ENCODE measurements around the gene ADK.

The ADK gene

GRCh38 chr10:74310652-74311257 is 159.7 kb downstream of the ADK start:
- TF ChIP-seq CTCF (IDR thresholded peaks at IDR 0.05): no peak
- no peak overlapping the region for H3K4me3 ChIP-seq
- DNase-seq (ENCODE audit: low spot score): no peak

GRCh38 chr10:74314166-74314565 is 163.1 kb downstream of the ADK start:
- H3K4me3 ChIP-seq: peak overlapping the region; percentile 61
- TF ChIP-seq CTCF (IDR thresholded peaks at IDR 0.05): no peak
- no peak overlapping the region for H3K27ac ChIP-seq
- DNase-seq (ENCODE audit: low spot score): no peak

More at GRCh38 chr10:74310652-74311257, 159.7 kb downstream of the ADK start:
- no peak overlapping the region for H3K27ac ChIP-seq

- Histone ChIP-seq H3K27ac (no peak overlapping the region), H3K4me3 (no peak overlapping the region)
- no peak for DNase-seq (ENCODE audit: low spot score)
- TF ChIP-seq CTCF (IDR thresholded peaks at IDR 0.05): no peak
These were observed 169.0 kb downstream of the ADK start for GRCh38 chr10:74320026-74320425.

GRCh38 chr10:74320717-74321116 is 169.7 kb downstream of the ADK start:
- no peak for TF ChIP-seq CTCF (IDR thresholded peaks at IDR 0.05)
- no peak overlapping the region for H3K4me3 ChIP-seq
- H3K27ac ChIP-seq: no peak overlapping the region
- no peak for DNase-seq (ENCODE audit: low spot score)

GRCh38 chr10:74322141-74322540 is 171.1 kb downstream of the ADK start:
- no peak for TF ChIP-seq CTCF (IDR thresholded peaks at IDR 0.05)
- H3K27ac ChIP-seq: no peak overlapping the region
- DNase-seq (ENCODE audit: low spot score): no peak
- H3K4me3 ChIP-seq: no peak overlapping the region

GRCh38 chr10:74322565-74322964 is 171.5 kb downstream of the ADK start:
- no peak for TF ChIP-seq CTCF (IDR thresholded peaks at IDR 0.05)
- H3K4me3 ChIP-seq: no peak overlapping the region
- DNase-seq (ENCODE audit: low spot score): no peak
- no peak overlapping the region for H3K27ac ChIP-seq

- Histone ChIP-seq H3K27ac (no peak overlapping the region), H3K4me3 (no peak overlapping the region)
- no peak for DNase-seq (ENCODE audit: low spot score)
- TF ChIP-seq CTCF (IDR thresholded peaks at IDR 0.05): no peak
These were observed 177.4 kb downstream of the ADK start for GRCh38 chr10:74328388-74328787.

Data from coronary artery (tissue), 2 donors.